HFF-Myc (cell line): Measurements from ENCODE around the gene PAN3.

ENCODE experiments used
- DNase-seq: peaks from one replicate; pipeline ENCODE4 v3.0.0-alpha.2; 2011; ENCODE audit warnings: low read depth; ENCODE audit errors: extremely low read depth
- H3K4me3 ChIP-seq: replicated peaks from 2 replicates; pipeline ENCODE4 v1.5.1; 2011; ENCODE audit warnings: low read depth, mild to moderate bottlenecking, control low read depth, low read length
- CTCF ChIP-seq: IDR thresholded peaks from 2 replicates; pipeline ENCODE4 v1.5.1; 2012; ENCODE audit warnings: mild to moderate bottlenecking, low read depth, low read length, control low read depth; ENCODE audit errors: missing control alignments

PAN3 gene

GRCh38 chr13:28138012-28138755 lies at the start of gene PAN3:
TSS of gene PAN3 (plus strand) at chr13:28138545. CDS start at chr13:28138658, 113 bp downstream.
- DNase-seq: peak; percentile 56
- H3K4me3 ChIP-seq: peak within 1 kb of the TSS; percentile 87
- no peak for TF ChIP-seq CTCF

GRCh38 chr13:28089065-28089464 lies 49.3 kb upstream of the PAN3 start:
- H3K4me3 ChIP-seq: no peak overlapping the region
- DNase-seq: no peak
- TF ChIP-seq CTCF: no peak

GRCh38 chr13:28092431-28092830 lies 45.9 kb upstream of the PAN3 start:
- TF ChIP-seq CTCF: no peak

GRCh38 chr13:28093881-28094280 lies 44.5 kb upstream of the PAN3 start:
- DNase-seq: no peak
- TF ChIP-seq CTCF: no peak
- H3K4me3 ChIP-seq: no peak overlapping the region

More at GRCh38 chr13:28092431-28092830, 45.9 kb upstream of the PAN3 start:
- no peak for DNase-seq
- no peak overlapping the region for H3K4me3 ChIP-seq

- DNase-seq: no peak
- H3K4me3 ChIP-seq: no peak overlapping the region
- TF ChIP-seq CTCF: no peak
These were observed 44.0 kb upstream of the PAN3 start for GRCh38 chr13:28094306-28094705.

GRCh38 chr13:28097503-28097902 lies 40.8 kb upstream of the PAN3 start:
- no peak for DNase-seq
- no peak overlapping the region for H3K4me3 ChIP-seq
- TF ChIP-seq CTCF: no peak
